EH (cell line): ENCODE measurements around the gene PDE2A.

ENCODE experiments used
- DNase-seq: peaks from one replicate; pipeline ENCODE4 v3.0.0-alpha.2; 2015; ENCODE audit warnings: low read depth

The PDE2A gene

GRCh38 chr11:72682858-72683243 is 8.6 kb upstream of the PDE2A start:
- no peak for DNase-seq

DNA sequence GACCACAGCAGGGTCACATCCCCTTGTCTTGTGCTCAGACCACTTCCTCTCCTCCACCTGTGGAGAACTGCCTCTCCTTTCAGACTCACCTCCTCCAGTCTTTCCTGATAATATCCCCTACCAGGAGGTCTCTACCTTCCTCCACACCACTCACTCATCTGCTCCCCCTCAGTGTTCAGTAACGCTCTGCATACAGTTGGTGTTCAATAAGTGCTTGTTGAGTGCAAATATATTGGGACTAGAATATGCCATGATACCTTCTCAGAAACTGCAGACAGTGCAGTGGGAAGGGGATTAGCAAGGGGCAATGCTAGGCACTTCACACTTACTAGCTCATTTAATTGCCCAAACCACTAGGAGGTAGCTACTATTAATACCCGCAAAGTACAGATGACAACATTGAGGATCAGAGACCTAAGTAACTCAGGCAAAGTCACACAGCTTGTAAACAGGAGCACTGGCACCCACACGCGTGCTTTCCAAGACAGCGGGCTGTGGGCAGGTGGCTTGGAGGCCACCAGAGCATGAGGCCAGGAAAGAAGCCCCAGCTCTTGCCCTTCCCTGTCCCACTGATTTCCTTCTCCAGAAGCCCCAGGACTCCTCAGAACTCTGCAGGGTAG is 8.1 kb upstream of the PDE2A start:
- DNase-seq, result no peak

- DNase-seq, result no peak
Measured at GRCh38 chr11:72681226-72682153, 7.3 kb upstream of the PDE2A start.

GRCh38 chr11:72680624-72681158 is 6.5 kb upstream of the PDE2A start:
- DNase-seq, result no peak

DNA sequence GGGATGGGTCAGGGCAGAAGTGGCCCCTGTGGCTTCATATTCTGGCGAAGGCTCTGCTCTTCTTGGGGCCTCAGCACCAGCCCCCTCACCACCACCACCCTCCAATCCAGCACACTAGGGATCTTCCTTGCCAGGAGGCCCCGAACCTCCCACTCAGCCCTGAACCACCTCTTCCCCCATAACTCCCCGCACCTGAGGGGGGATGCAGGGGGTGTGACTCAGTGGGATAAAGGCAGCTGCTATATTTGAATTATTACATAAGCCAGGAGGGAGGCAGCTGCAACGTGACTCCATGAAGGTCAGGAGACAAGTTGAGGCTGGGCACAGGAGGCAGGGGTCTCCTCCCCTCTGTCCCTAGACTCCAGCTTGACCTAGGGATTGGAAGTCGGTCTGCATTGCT is 5.6 kb upstream of the PDE2A start:
- no peak for DNase-seq

GRCh38 chr11:72678524-72678923 is 4.3 kb upstream of the PDE2A start:
- no peak for DNase-seq

GRCh38 chr11:72676861-72677341 is 2.7 kb upstream of the PDE2A start:
- DNase-seq, result peak; percentile 49

DNA sequence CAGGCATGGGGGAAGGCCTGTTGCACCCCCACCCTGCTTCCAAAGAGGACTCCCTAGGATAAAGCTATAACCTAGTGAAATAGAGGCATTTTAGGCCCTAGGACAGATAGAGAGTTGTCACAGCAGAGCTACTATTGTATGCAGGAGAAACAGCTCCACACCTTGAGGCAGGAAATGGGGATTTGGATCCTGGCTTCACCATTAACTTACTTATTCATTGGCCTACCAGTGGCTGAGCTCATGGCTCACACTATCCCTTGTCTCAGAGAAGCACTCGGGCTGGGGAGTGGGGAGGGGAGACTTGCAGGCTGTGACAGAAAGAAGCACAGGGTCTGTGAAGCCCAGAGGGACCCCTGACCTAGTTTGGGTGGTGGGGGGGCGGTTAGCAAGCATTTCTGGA is 999 bp upstream of the PDE2A start:
- DNase-seq, result no peak

DNA sequence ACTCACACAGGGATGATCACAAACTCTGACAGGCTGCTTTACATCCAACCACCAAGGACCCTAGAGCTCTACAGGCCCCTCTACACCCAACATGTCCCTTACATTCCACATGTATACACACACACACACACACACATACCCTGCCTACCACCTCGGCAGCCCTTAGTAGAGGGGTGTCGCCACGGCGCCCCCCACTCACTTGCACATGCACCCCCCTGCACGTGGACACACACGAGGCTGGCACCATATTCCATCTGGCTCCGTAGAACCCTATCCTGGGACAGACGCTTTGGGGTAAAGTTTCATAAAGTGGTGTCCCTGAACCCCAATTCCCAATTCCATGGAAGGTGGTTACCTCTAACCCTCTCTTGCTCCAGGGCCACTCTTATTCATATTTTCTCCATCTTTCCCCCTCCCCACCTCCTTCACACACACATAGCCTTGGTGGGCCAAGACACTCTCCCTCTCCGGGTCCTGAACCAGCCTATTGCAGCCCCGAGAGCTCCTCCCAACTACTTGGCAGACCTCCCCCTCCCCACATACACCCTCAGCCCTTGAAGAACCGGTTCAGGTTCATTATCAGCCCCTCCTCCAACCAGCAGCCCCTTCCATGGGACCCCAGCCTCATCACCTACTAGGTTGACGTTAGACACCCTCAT is 809 bp downstream of the PDE2A start:
- DNase-seq, result no peak

GRCh38 chr11:72672597-72673238 is 1.5 kb downstream of the PDE2A start:
- DNase-seq, result no peak

DNA sequence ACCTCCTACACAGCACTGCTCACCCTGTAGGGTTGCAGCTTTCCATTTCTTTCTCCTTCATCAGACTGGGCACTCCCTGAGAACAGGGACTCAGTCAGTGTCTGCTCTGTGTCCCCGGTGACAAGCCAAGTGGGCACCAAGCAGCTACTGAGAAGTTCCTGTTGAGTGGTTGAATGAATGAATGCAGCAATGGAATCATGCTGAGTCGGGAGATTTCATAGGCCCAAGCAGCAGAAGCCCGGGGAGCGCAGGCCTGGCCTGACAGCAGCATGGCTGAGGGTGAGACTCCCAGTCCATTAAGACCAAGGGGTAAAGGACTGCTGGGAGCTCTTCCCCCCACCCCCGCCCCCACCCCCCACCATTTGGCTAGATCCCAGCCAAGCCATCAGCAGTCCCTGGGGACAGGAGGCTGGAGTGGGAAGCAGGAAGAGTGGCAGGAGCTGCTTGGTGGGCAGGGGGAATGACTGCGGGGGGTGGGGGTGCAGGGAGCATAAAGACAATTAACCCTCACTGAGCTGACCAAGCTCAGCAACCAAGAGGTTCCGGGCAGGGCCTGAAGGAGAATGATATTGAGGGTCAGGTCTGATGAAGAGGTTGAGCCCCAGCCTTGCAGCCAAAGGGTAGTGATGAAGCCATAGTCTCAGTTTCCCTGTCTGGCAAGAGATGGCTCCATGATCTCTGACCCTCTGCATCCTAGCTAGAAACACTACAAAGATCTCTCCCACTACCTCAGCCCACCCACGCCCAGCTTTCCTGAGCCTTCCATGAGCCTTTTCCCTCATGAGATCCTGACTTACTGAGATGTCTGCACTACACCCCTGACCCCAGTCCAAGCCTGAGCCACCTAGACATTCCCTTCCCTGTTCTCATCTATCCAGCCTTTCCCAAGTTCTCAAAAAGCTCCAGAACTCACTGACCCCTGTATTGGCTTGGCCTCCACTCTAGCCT is 2.8 kb downstream of the PDE2A start:
- DNase-seq, result no peak

DNA sequence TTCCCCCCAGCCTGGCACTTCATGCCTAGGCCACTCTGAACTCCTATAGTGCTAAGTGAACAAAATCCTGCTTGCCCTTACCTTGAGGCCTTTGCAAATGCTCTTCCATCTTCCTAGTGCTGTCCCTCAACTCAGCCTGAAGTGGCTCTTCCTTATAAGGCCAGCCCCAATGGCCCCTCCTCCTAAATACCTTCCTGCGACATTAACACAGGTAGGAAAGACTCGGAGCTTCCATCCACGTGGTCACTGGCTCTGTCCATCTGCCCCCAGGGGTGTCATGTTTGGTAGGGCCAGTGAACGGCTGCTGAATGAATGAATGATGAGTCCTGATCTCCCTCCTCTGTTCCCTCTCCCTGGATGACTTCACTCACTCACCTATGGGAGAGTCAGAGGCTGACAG is 4.2 kb downstream of the PDE2A start:
- DNase-seq, result no peak

- DNase-seq, result no peak
Measured at GRCh38 chr11:72669527-72669926, 4.7 kb downstream of the PDE2A start.

DNA sequence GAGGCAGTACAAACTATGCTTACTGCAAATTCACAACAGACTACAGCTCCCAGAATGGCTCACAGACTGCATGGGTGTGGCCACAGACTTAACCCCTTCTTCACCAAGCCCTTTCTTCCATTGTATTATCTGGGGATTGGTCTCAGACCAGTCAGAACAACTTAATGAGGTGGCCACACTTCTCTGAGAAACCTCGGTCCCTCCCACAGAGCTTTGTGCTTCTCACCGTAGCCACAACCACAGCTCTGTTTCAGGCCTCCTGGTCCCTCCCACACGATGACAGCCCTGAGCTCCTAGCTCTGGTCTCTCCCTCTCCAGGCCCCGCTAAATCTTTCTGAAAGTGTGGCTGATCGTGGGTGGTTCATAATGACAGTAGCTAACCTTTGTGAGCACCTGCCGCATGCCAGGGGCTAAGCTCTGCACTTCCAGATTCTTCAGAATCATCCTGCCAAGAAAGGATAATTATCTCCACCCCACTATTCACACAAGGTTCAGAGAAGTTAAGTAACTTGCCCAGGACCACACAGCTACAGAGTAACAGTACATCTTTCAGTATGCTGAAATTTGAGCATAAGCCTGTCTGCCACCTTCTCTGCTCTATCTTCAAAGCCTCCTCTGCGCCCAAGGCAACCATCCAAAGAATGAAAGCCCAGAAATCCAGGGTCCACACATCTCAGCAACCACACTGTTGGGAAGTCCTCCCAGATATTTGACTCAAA is 5.4 kb downstream of the PDE2A start:
- no peak for DNase-seq

DNA sequence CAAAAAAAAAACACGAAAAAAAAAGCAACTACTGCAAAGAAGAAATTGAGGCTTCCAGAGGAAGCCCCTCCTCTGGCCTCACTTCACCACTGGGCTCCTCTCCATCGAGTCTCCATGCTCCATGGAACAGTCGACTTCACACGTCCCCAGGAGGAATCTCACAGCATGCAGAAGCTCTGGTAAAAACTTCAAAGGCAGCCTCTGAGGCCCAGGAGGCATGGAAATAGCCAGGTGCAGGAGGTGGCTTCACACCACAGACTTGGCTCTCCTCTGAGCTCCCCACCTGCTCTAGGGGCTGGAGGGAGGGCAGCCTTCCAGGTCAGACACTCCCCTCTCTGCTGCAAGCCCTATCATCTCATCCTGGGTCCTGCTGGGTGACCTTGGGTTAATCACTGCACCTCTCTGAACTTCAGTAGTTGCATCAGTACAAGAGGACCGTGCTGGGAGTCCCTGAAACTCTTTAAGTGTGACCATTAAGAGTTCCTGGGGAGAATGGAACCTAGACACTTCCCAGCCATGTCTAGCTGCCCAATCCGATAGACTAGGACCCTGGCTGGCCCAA is 8.2 kb downstream of the PDE2A start:
- DNase-seq, result no peak

DNA sequence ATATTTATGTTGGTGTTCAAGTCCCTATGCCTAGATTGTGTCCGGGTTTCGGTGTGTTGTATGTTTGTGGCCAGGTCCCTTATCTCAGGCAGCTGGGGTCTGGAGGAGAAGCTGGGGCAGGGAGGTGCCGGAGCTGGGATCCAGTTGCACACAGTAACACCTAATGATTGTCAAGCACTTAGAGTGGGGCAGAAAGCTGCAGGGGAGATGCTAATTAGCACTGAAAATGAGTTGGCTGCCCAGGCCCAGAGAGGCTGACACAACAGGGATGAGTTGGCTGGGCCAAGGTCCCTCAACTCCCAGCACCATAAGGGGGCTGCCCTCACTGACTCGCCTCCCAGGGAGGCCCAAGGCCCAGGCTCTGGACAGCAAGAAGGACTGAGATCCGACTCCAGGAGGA is 12.2 kb downstream of the PDE2A start:
- DNase-seq, result no peak

GRCh38 chr11:72661486-72661885 is 12.7 kb downstream of the PDE2A start:
- DNase-seq, result no peak

DNA sequence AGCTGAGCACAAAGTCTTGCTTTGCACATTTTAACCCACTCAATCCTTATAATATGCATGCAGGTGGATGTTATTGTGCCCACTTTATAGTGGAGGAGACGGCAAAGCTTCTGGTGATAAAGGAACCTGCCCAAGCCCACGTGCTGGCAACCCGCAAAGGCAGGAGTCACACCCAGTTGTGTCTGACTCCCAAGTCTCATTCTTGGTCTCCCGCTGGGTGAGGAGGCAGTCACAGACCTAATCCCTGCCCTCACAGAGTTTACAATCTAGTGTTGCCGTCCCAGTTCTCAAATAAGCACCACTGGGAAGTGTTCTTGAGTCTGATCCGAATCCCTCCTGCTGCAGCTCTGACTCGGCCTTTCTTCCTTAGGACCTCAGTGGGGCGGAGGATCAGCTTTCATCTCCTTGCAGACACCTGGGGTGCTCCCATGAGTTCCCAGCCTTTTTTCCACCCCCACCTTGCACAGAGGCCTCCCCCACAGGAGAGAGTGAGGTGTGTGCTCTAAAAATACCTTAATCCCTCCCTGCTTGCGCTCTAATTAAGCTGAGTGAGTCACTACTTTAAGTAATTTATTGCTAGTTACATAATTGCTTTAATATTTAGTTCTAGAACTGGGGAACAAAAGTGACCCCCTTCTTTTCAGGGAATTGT is 15.1 kb downstream of the PDE2A start:
- no peak for DNase-seq

- DNase-seq, result no peak
Measured at GRCh38 chr11:72657411-72658100, 16.7 kb downstream of the PDE2A start.
